HepG2 (cell line): Measurements from ENCODE around the gene CDH2. TPM values are rescaled to one million over a fixed set of nuclear protein-coding genes. Genes with fewer than 3 reads are reported as not detected.

Experiments
- CBX1 ChIP-seq: IDR thresholded peaks from one replicate; pipeline ENCODE4 v1.6.1; 2016; ENCODE audit warnings: antibody characterized with exemption, low read depth
- EEA1 ChIP-seq: sonication (generic); formaldehyde crosslinking; IDR thresholded peaks from 2 replicates; pipeline ENCODE4 v1.5.1; 2020; ENCODE audit warnings: mild to moderate bottlenecking, missing genetic modification reagents, borderline replicate concordance
- HOXA5 ChIP-seq: sonication (generic); formaldehyde crosslinking; IDR thresholded peaks from 2 replicates; pipeline ENCODE4 v1.4.0; 2020; ENCODE audit warnings: missing genetic modification reagents
- IRF9 ChIP-seq: sonication (generic); formaldehyde crosslinking; IDR thresholded peaks from 2 replicates; pipeline ENCODE4 v1.8.0; 2022; ENCODE audit warnings: missing genetic modification reagents, mild to moderate bottlenecking, borderline replicate concordance
- NR2C2 ChIP-seq: sonication (generic); formaldehyde crosslinking; IDR thresholded peaks from 2 replicates; pipeline ENCODE4 v1.4.0; 2020; ENCODE audit warnings: missing genetic modification reagents, mild to moderate bottlenecking, moderate library complexity, borderline replicate concordance
- PRMT3 ChIP-seq: sonication (generic); formaldehyde crosslinking; IDR thresholded peaks from 2 replicates; pipeline ENCODE4 v1.8.1; 2022; ENCODE audit warnings: low read depth, mild to moderate bottlenecking, moderate library complexity, missing genetic modification reagents, borderline replicate concordance
- RARA ChIP-seq: IDR thresholded peaks from 2 replicates; pipeline ENCODE4 v1.6.1; 2016; ENCODE audit warnings: missing genetic modification reagents, missing compliant biosample characterization
- RXRA ChIP-seq: sonication (generic); formaldehyde crosslinking; IDR thresholded peaks from 2 replicates; pipeline ENCODE4 v1.5.1; 2020; ENCODE audit warnings: missing genetic modification reagents
- SIN3A ChIP-seq: IDR thresholded peaks from 2 replicates; pipeline ENCODE4 v1.6.1; 2011; ENCODE audit warnings: low read depth, mild to moderate bottlenecking, control low read depth, low read length, borderline replicate concordance
- ZBTB14 ChIP-seq: sonication (generic); formaldehyde crosslinking; IDR thresholded peaks from 2 replicates; pipeline ENCODE4 v1.4.0; 2020; ENCODE audit warnings: missing genetic modification reagents
- ZNF331 ChIP-seq: sonication (generic); formaldehyde crosslinking; IDR thresholded peaks from 2 replicates; pipeline ENCODE4 v1.4.0; 2020; ENCODE audit warnings: missing genetic modification reagents
- ZNF572 ChIP-seq: sonication (generic); formaldehyde crosslinking; IDR thresholded peaks from 2 replicates; pipeline ENCODE4 v1.5.1; 2020; ENCODE audit warnings: mild to moderate bottlenecking, missing genetic modification reagents
- ZNF749 ChIP-seq: sonication (generic); formaldehyde crosslinking; IDR thresholded peaks from 2 replicates; pipeline ENCODE4 v1.8.0; 2022; ENCODE audit warnings: mild to moderate bottlenecking, missing genetic modification reagents, moderate library complexity, borderline replicate concordance
- ZSCAN21 ChIP-seq: sonication (generic); formaldehyde crosslinking; IDR thresholded peaks from 2 replicates; pipeline ENCODE4 v1.8.0; 2022; ENCODE audit warnings: mild to moderate bottlenecking, missing genetic modification reagents, moderate library complexity, borderline replicate concordance
- ZSCAN25 ChIP-seq: sonication (generic); formaldehyde crosslinking; IDR thresholded peaks from 2 replicates; pipeline ENCODE4 v1.8.0; 2022; ENCODE audit warnings: mild to moderate bottlenecking, missing genetic modification reagents
- ZSCAN31 ChIP-seq: sonication (generic); formaldehyde crosslinking; IDR thresholded peaks from 2 replicates; pipeline ENCODE4 v1.5.0; 2020; ENCODE audit warnings: low read depth, mild to moderate bottlenecking, missing genetic modification reagents
- polyA plus RNA-seq, 8 experiments: library from polyadenylated mRNA; depleted of rRNA in 3 of 8; stranded (reverse) in 7 of 8; unstranded in 1 of 8; fragments of >200 nt; fragmentation: Illumina TruSeq in 4 of 8; extraction: Trizol in 4 of 8; gene quantifications; 2 replicates each; pipeline versions ENCODE4 v1.2.1 to v1.2.3, GENCODE V29; 2011 to 2016; ENCODE audit warnings: low read depth in 4 of 8, missing spikeins in 1 of 8, mixed read lengths in 1 of 8; ENCODE audit not compliant: insufficient read depth in 1 of 8
- total RNA-seq, 5 experiments: library from RNA; depleted of rRNA; stranded (reverse); fragments of >200 nt; fragmentation: Illumina TruSeq; extraction: Trizol; gene quantifications; 2 replicates each; pipeline ENCODE4 v1.2.3, GENCODE V29; 2016; ENCODE audit warnings: low read depth in 1 of 5
- TF ChIP-seq, protein P1 (sequence below): sonication (generic); formaldehyde crosslinking; IDR thresholded peaks from 2 replicates; pipeline ENCODE4 v1.4.0; 2020; ENCODE audit warnings: missing genetic modification reagents
- TF ChIP-seq, protein P2 (sequence below): sonication (generic); formaldehyde crosslinking; IDR thresholded peaks from 2 replicates; pipeline ENCODE4 v1.4.0; 2020; ENCODE audit warnings: mild to moderate bottlenecking, missing genetic modification reagents
- TF ChIP-seq, protein P3 (sequence below): sonication (generic); formaldehyde crosslinking; IDR thresholded peaks from 2 replicates; pipeline ENCODE4 v1.4.0; 2020; ENCODE audit warnings: missing genetic modification reagents, borderline replicate concordance

The CDH2 gene
- total and polyA plus RNA-seq, 2 of the 13 experiments (the other 11 are each of a cell fraction or from before 2014, with no cell fraction given) = 18.6 to 36.1 TPM

DNA sequence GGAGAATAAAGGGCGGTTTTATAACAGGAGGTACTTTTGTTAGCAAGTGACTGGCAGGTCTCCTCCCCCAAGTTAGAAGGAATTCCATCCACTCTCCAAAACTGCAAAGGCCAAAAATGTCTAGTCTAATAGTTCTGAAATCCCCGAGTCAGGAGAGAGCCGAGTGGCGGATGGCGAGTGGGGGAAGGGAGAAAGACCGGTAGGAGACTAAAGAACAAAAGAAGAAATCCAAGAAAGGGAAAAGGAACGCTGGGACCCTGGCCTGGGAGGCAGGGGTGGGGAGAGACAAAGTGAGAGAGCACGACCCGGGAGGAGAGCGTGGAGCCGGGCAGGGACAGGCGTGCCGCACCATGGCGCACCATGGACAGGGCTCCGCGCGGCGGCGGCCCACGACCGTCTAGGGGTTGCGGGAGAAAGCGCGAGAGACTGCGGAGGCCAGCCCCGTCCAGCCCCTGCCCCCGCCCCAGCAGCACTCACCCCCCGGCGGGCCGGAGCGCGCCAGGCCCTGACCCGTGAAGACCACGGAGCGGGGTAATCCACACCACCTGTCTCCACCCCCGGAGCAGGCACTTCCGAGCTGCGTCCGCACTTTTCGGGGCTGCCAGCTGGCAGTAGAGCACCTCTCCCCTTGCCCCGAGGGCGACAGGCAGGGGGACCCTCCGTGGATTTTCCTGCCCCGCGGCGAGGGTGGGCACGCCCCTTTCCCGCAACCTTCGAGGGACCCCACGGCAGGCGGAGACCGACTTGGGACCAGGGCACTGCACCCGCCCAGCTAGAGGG, 1.6 kb downstream of the CDH2 start (continued):
- TF ChIP-seq, protein P1, sequence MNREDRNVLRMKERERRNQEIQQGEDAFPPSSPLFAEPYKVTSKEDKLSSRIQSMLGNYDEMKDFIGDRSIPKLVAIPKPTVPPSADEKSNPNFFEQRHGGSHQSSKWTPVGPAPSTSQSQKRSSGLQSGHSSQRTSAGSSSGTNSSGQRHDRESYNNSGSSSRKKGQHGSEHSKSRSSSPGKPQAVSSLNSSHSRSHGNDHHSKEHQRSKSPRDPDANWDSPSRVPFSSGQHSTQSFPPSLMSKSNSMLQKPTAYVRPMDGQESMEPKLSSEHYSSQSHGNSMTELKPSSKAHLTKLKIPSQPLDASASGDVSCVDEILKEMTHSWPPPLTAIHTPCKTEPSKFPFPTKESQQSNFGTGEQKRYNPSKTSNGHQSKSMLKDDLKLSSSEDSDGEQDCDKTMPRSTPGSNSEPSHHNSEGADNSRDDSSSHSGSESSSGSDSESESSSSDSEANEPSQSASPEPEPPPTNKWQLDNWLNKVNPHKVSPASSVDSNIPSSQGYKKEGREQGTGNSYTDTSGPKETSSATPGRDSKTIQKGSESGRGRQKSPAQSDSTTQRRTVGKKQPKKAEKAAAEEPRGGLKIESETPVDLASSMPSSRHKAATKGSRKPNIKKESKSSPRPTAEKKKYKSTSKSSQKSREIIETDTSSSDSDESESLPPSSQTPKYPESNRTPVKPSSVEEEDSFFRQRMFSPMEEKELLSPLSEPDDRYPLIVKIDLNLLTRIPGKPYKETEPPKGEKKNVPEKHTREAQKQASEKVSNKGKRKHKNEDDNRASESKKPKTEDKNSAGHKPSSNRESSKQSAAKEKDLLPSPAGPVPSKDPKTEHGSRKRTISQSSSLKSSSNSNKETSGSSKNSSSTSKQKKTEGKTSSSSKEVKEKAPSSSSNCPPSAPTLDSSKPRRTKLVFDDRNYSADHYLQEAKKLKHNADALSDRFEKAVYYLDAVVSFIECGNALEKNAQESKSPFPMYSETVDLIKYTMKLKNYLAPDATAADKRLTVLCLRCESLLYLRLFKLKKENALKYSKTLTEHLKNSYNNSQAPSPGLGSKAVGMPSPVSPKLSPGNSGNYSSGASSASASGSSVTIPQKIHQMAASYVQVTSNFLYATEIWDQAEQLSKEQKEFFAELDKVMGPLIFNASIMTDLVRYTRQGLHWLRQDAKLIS (CRISPR knock-in tag) = no peak
- TF ChIP-seq ZSCAN25 (peak; percentile 62; the same call in 1 of the 2 replicates), ZNF331 (peak; percentile 52; the same call in 1 of the 2 replicates), HOXA5 (0 out of 2 replicates have a peak, but pooled peaks have one; percentile 6), PRMT3 (no peak), NR2C2 (CRISPR knock-in tag) (no peak), ZNF749 (CRISPR knock-in tag) (peak; percentile 47; the same call in 1 of the 2 replicates), SIN3A (peak; percentile 84; the same call in 1 of the 2 replicates), ZBTB14 (CRISPR knock-in tag) (no peak), RARA (CRISPR knock-in tag) (no peak; the same call in 1 of the 2 replicates), ZNF572 (CRISPR knock-in tag) (0 out of 2 replicates have a peak, but pooled peaks have one; percentile 68), CBX1 (no peak), IRF9 (0 out of 2 replicates have a peak, but pooled peaks have one; percentile 9), EEA1 (CRISPR knock-in tag) (no peak), ZSCAN21 (CRISPR knock-in tag) (peak; percentile 83), RXRA (CRISPR knock-in tag) (0 out of 2 replicates have a peak, but pooled peaks have one; percentile 10), ZSCAN31 (CRISPR knock-in tag) (no peak)
- TF ChIP-seq, protein P2, sequence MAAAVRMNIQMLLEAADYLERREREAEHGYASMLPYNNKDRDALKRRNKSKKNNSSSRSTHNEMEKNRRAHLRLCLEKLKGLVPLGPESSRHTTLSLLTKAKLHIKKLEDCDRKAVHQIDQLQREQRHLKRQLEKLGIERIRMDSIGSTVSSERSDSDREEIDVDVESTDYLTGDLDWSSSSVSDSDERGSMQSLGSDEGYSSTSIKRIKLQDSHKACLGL (CRISPR knock-in tag) = 0 out of 2 replicates have a peak, but pooled peaks have one; percentile 23
- TF ChIP-seq, protein P3, sequence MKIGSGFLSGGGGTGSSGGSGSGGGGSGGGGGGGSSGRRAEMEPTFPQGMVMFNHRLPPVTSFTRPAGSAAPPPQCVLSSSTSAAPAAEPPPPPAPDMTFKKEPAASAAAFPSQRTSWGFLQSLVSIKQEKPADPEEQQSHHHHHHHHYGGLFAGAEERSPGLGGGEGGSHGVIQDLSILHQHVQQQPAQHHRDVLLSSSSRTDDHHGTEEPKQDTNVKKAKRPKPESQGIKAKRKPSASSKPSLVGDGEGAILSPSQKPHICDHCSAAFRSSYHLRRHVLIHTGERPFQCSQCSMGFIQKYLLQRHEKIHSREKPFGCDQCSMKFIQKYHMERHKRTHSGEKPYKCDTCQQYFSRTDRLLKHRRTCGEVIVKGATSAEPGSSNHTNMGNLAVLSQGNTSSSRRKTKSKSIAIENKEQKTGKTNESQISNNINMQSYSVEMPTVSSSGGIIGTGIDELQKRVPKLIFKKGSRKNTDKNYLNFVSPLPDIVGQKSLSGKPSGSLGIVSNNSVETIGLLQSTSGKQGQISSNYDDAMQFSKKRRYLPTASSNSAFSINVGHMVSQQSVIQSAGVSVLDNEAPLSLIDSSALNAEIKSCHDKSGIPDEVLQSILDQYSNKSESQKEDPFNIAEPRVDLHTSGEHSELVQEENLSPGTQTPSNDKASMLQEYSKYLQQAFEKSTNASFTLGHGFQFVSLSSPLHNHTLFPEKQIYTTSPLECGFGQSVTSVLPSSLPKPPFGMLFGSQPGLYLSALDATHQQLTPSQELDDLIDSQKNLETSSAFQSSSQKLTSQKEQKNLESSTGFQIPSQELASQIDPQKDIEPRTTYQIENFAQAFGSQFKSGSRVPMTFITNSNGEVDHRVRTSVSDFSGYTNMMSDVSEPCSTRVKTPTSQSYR (CRISPR knock-in tag) = peak; percentile 44; the same call in 1 of the 2 replicates
